B cell (primary cell): ENCODE measurements around the gene EIPR1. TPM values are rescaled to one million over a fixed set of nuclear protein-coding genes. Genes with fewer than 3 reads are reported as not detected.

ENCODE experiments used
- ATAC-seq: fragments of 200-7000 bp; cut with Tn5 transposase; one replicate; pipeline ENCODE4 v1.10.0; 2021; ENCODE audit warnings: low read depth, mild to moderate bottlenecking, moderate number of reproducible peaks, moderate library complexity
- CTCF ChIA-PET: fragments of 350-600 bp; sonication (Branson Sonifier 250); formaldehyde crosslinking; loops from one replicate; lab custom pipeline; 2021; ENCODE audit warnings: antibody characterized with exemption, inconsistent platforms; lab: Charles Lee
- POLR2A ChIA-PET: fragments of 350-600 bp; sonication (Branson Sonifier 250); formaldehyde crosslinking; loops from one replicate; lab custom pipeline; 2021; ENCODE audit warnings: antibody characterized with exemption; lab: Charles Lee
- DNase-seq: peaks from one replicate; pipeline ENCODE4 v3.0.0; 2013
- H2AFZ ChIP-seq: 2 replicates; pipeline ENCODE4 v1.6.1; 2012; ENCODE audit warnings: mild to moderate bottlenecking, low read depth, low read length; ENCODE audit not compliant: insufficient read depth, poor library complexity, severe bottlenecking
- H3K27ac ChIP-seq, 2 donors: 1 replicate in 1 of 2; 2 replicates in 1 of 2; pipeline ENCODE4 v1.5.1; 2012 to 2013; ENCODE audit warnings: low read length in 2 of 2, mild to moderate bottlenecking in 2 of 2, moderate library complexity in 1 of 2
- H3K27me3 ChIP-seq, 4 experiments: fragments of 200-600 bp in 1 of 4; sonication (generic) in 1 of 4; replicated peaks in 1 of 4; 1 replicate in 2 of 4; 2 replicates in 2 of 4; pipeline versions ENCODE4 v1.6.1 to v1.7.0; 2013 to 2016; ENCODE audit warnings: low read length in 3 of 4, mild to moderate bottlenecking in 2 of 4, mixed read lengths in 1 of 4, moderate library complexity in 1 of 4; ENCODE audit not compliant: insufficient read depth in 4 of 4, control insufficient read depth in 3 of 4; ENCODE audit errors: control extremely low read depth in 1 of 4
- H3K36me3 ChIP-seq, 2 experiments: replicated peaks in 1 of 2; 1 replicate in 1 of 2; 2 replicates in 1 of 2; pipeline versions ENCODE4 v1.6.1 to v1.7.1; 2013; ENCODE audit warnings: low read length in 1 of 2; ENCODE audit not compliant: insufficient read depth in 2 of 2, control insufficient read depth in 1 of 2; ENCODE audit errors: control extremely low read depth in 1 of 2, extremely low read depth in 1 of 2
- H3K4me1 ChIP-seq, 2 donors: fragments of 200-600 bp in 1 of 2; sonication (generic) in 1 of 2; 1 replicate in 1 of 2; 2 replicates in 1 of 2; pipeline versions ENCODE4 v1.5.1 to v1.6.1; 2013 to 2017; ENCODE audit warnings: low read length in 2 of 2; ENCODE audit not compliant: control insufficient read depth in 2 of 2, insufficient read depth in 2 of 2
- H3K4me2 ChIP-seq: replicated peaks from 2 replicates; pipeline ENCODE3; 2012; ENCODE audit warnings: mild to moderate bottlenecking, low read depth, low read length; ENCODE audit not compliant: poor library complexity, severe bottlenecking
- H3K4me3 ChIP-seq, 5 experiments: fragments of 200-600 bp in 1 of 5; sonication (generic) in 1 of 5; 1 replicate in 3 of 5; 2 replicates in 2 of 5; pipeline versions ENCODE4 v1.5.1 to v1.7.0; 2011 to 2016; ENCODE audit warnings: low read length in 4 of 5, mild to moderate bottlenecking in 4 of 5, low read depth in 2 of 5, control low read depth in 1 of 5, moderate library complexity in 1 of 5; ENCODE audit not compliant: insufficient read depth in 1 of 5; ENCODE audit errors: control extremely low read depth in 1 of 5, extremely low read depth in 1 of 5
- H3K79me2 ChIP-seq: fragments of 200-600 bp; sonication (generic); one replicate; pipeline ENCODE4 v1.6.0; 2016; ENCODE audit warnings: low read length; ENCODE audit not compliant: control insufficient read depth, insufficient read depth
- H3K9ac ChIP-seq: fragments of 200-600 bp; sonication (generic); 2 replicates; pipeline ENCODE4 v1.6.1; 2017; ENCODE audit warnings: mild to moderate bottlenecking, low read length, moderate library complexity
- H3K9me3 ChIP-seq, 3 donors: one replicate each; pipeline versions ENCODE4 v1.6.1 to v1.7.1; 2013; ENCODE audit warnings: low read length in 2 of 3; ENCODE audit not compliant: control insufficient read depth in 2 of 3, insufficient read depth in 1 of 3; ENCODE audit errors: control extremely low read depth in 1 of 3
- H4K20me1 ChIP-seq: 2 replicates; pipeline ENCODE4 v1.6.0; 2012; ENCODE audit warnings: mild to moderate bottlenecking, low read length; ENCODE audit not compliant: insufficient read depth, control insufficient read depth, poor library complexity, severe bottlenecking
- H3K27ac Mint-ChIP-seq: one replicate; pipeline ENCODE4 v1.8.0; 2021; ENCODE audit warnings: mixed read lengths
- H3K27me3 Mint-ChIP-seq: one replicate; pipeline ENCODE4 v1.8.0; 2021; ENCODE audit warnings: mixed read lengths
- H3K4me1 Mint-ChIP-seq: one replicate; pipeline ENCODE4 v1.8.0; 2021; ENCODE audit warnings: mixed read lengths
- H3K4me3 Mint-ChIP-seq: one replicate; pipeline ENCODE4 v1.8.0; 2021; ENCODE audit warnings: mixed read lengths
- H3K9me3 Mint-ChIP-seq: one replicate; pipeline ENCODE4 v1.8.0; 2022; ENCODE audit warnings: mixed read lengths; ENCODE audit not compliant: insufficient read depth
- EZH2 ChIP-seq: IDR thresholded peaks from 2 replicates; pipeline ENCODE4 v1.6.1; 2012; ENCODE audit warnings: borderline replicate concordance, low read depth, mild to moderate bottlenecking, moderate library complexity, low read length; ENCODE audit not compliant: insufficient read depth, poor library complexity, severe bottlenecking
- WGBS: methylation state at CpG from one replicate; pipeline ENCODE4 v1.1.5; 2013; ENCODE audit warnings: missing lambda C conversion rate; ENCODE audit not compliant: insufficient coverage; 5-methylcytosine and 5-hydroxymethylcytosine counted together
- intact Hi-C: fragments of 100-400 bp; cut with micrococcal nuclease; formaldehyde crosslinking; loops from one replicate; pipeline ENCODE4 v1.10.0; 2022
- polyA plus RNA-seq: library from polyadenylated mRNA; depleted of rRNA; stranded (reverse); fragments of >200 nt; gene quantifications from 2 replicates; pipeline ENCODE4 v1.2.3, GENCODE V29; 2012
- total RNA-seq, 2 donors: library from RNA; stranded (reverse); fragments of 120-200 nt in 1 of 2; gene quantifications; 1 replicate in 1 of 2; 2 replicates in 1 of 2; pipeline versions ENCODE4 v1.2.3 to v1.2.4, GENCODE V29; 2013 to 2022
- TF ChIP-seq, protein P1 (sequence below): fragments of 200-600 bp; IDR thresholded peaks from one replicate; pipeline ENCODE4 v1.8.0; 2022; ENCODE audit warnings: antibody characterized with exemption, mild to moderate bottlenecking

EIPR1 gene
- total and polyA plus RNA-seq, 2 donors (not counting 1 experiment from before 2014, with no cell fraction given) = 31.8 to 37.0 TPM

DNA sequence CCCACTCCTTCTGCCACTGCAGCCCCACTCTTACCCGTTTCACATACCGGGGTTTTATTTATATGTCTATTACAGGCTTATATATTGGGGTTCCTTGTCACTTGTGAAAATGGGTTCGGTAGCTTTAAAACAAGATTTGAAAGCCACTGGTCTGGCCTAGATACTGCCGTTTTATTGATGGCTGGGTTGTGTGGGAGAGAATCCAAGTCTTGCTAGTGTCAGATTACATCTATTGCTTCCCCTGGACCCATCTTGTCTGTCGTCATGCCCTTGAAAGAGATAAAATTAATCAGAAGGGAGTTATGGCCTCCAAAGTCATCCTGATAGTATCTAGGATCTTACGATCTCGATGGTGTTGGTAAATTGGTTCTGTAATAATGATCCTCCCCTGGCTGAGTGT lies 79.4 kb downstream of the EIPR1 start:
- H3K27ac Mint-ChIP-seq = no peak overlapping the region
- CTCF ChIA-PET = no interaction called here

DNA sequence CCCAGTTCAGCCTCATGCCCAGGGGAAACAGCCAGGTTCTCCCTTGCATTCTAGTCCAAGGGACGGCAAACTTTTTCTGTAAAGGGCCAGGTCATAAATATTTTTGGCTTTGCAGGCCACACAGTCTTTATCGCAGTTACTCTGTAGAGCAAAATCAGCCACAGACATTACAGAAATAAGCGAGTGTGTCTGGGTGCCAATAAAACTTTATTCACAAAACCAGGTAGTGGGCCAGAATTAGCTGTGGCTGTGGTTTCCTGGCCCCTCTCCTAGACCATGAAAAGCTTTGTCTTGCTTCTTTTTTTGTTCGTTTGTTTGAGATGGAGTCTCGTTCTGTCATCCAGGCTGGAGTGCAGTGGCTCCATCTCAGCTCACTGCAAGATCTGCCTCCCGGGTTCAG lies 80.1 kb downstream of the EIPR1 start:
- CTCF ChIA-PET = no interaction called here
- Mint-ChIP-seq H3K4me3 (no peak overlapping the region), H3K27ac (no peak overlapping the region), H3K9me3 (no peaks in the 10 kb centered on the region), H3K27me3 (no peaks in the 10 kb centered on the region), H3K4me1 (no peaks in the 10 kb centered on the region)
- DNase-seq = no peak
- no peak overlapping the region for H3K27ac ChIP-seq
- H3K4me3 ChIP-seq = no peak overlapping the region
- POLR2A ChIA-PET = no interaction called here
- peaks cover 47% of the 10 kb centered on the region for H3K79me2 ChIP-seq
- H2AFZ ChIP-seq = no peak overlapping the region
- no peaks in the 10 kb centered on the region for H3K4me1 ChIP-seq
- H3K36me3 ChIP-seq = peaks cover 0 to 12% of the 10 kb centered on the region in 2 experiments
- no peak overlapping the region for H3K4me2 ChIP-seq
- no peak overlapping the region for H3K9ac ChIP-seq
- intact Hi-C loops = no loop called here
- TF ChIP-seq, protein P1, sequence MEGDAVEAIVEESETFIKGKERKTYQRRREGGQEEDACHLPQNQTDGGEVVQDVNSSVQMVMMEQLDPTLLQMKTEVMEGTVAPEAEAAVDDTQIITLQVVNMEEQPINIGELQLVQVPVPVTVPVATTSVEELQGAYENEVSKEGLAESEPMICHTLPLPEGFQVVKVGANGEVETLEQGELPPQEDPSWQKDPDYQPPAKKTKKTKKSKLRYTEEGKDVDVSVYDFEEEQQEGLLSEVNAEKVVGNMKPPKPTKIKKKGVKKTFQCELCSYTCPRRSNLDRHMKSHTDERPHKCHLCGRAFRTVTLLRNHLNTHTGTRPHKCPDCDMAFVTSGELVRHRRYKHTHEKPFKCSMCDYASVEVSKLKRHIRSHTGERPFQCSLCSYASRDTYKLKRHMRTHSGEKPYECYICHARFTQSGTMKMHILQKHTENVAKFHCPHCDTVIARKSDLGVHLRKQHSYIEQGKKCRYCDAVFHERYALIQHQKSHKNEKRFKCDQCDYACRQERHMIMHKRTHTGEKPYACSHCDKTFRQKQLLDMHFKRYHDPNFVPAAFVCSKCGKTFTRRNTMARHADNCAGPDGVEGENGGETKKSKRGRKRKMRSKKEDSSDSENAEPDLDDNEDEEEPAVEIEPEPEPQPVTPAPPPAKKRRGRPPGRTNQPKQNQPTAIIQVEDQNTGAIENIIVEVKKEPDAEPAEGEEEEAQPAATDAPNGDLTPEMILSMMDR = no peak
- no peak for TF ChIP-seq EZH2
- H4K20me1 ChIP-seq = peaks cover 7% of the 10 kb centered on the region
- no peak for ATAC-seq
- 100% methylated on average over 3 of the region's 6 CpGs for WGBS
- no peaks in the 10 kb centered on the region for H3K27me3 ChIP-seq
- no peaks in the 10 kb centered on the region for H3K9me3 ChIP-seq

More for the DNA sequence above, 79.4 kb downstream of the EIPR1 start:
- H3K4me3 Mint-ChIP-seq = no peak overlapping the region
- Histone ChIP-seq H3K9ac (no peak overlapping the region), H3K79me2 (peaks cover 52% of the 10 kb centered on the region), H3K4me1 (peaks cover 0 to 1% of the 10 kb centered on the region in 2 donors), H3K4me3 (no peak overlapping the region), H3K9me3 (no peaks in the 10 kb centered on the region), H3K27me3 (no peaks in the 10 kb centered on the region), H3K27ac (no peak overlapping the region), H3K4me2 (no peak overlapping the region), H4K20me1 (peaks cover 7% of the 10 kb centered on the region), H3K36me3 (peaks cover 0 to 12% of the 10 kb centered on the region in 2 experiments), H2AFZ (no peak overlapping the region)
- no peaks in the 10 kb centered on the region for H3K27me3 Mint-ChIP-seq
- WGBS = 100% methylated on average over 1 of the region's 7 CpGs
- peaks cover 2% of the 10 kb centered on the region for H3K4me1 Mint-ChIP-seq
- ATAC-seq = no peak
- no peak for DNase-seq
- intact Hi-C loops = no loop called here
- no peaks in the 10 kb centered on the region for H3K9me3 Mint-ChIP-seq
- TF ChIP-seq, protein P1 = no peak
- POLR2A ChIA-PET = no interaction called here
